H9 (cell line): Measurements from ENCODE around the gene TMEM163. TPM values are rescaled to one million over a fixed set of nuclear protein-coding genes. Genes with fewer than 3 reads are reported as not detected.

Experiments
- DNase-seq: peaks from one replicate; pipeline ENCODE4 v3.0.0-alpha.2; 2017
- H2AFZ ChIP-seq: one replicate; pipeline ENCODE4 v1.6.1; 2013; ENCODE audit warnings: mild to moderate bottlenecking, low read length, control low read depth, moderate library complexity
- H2AK5ac ChIP-seq: 2 replicates; pipeline ENCODE4 v1.6.1; 2013; ENCODE audit warnings: low read length, control low read depth, mixed read lengths; ENCODE audit not compliant: insufficient read length
- H2BK120ac ChIP-seq: one replicate; pipeline ENCODE4 v1.6.1; 2013; ENCODE audit warnings: low read depth, mild to moderate bottlenecking, low read length, control low read depth, inconsistent platforms; ENCODE audit not compliant: poor library complexity, severe bottlenecking
- H2BK12ac ChIP-seq: 2 replicates; pipeline ENCODE4 v1.6.1; 2013; ENCODE audit warnings: low read length, control low read depth, mixed read lengths, low read depth; ENCODE audit not compliant: insufficient read length
- H2BK15ac ChIP-seq: 2 replicates; pipeline ENCODE4 v1.6.1; 2013; ENCODE audit warnings: low read depth, low read length, control low read depth
- H2BK20ac ChIP-seq: one replicate; pipeline ENCODE4 v1.6.1; 2013; ENCODE audit warnings: low read depth, mild to moderate bottlenecking, low read length, control low read depth, inconsistent platforms; ENCODE audit not compliant: poor library complexity, severe bottlenecking
- H2BK5ac ChIP-seq: 2 replicates; pipeline ENCODE4 v1.6.1; 2013; ENCODE audit warnings: low read length, control low read depth, mixed read lengths; ENCODE audit not compliant: insufficient read length
- H3K14ac ChIP-seq: 2 replicates; pipeline ENCODE4 v1.6.1; 2013; ENCODE audit warnings: low read length, control low read depth; ENCODE audit not compliant: insufficient read depth
- H3K18ac ChIP-seq: 2 replicates; pipeline ENCODE4 v1.6.1; 2013; ENCODE audit warnings: low read depth, mild to moderate bottlenecking, mixed read lengths, low read length, control low read depth; ENCODE audit not compliant: insufficient read length
- H3K23ac ChIP-seq: 2 replicates; pipeline ENCODE4 v1.6.1; 2013; ENCODE audit warnings: low read length, control low read depth, mixed read lengths, low read depth; ENCODE audit not compliant: insufficient read length
- H3K23me2 ChIP-seq: 2 replicates; pipeline ENCODE4 v1.6.1; 2013; ENCODE audit warnings: low read depth, mild to moderate bottlenecking, mixed read lengths, low read length, control low read depth; ENCODE audit not compliant: insufficient read length, poor library complexity, severe bottlenecking
- H3K27ac ChIP-seq: 2 replicates; pipeline ENCODE4 v1.5.1; 2013; ENCODE audit warnings: low read length, control low read depth, mixed read lengths, low read depth; ENCODE audit not compliant: insufficient read length
- H3K27me3 ChIP-seq: 2 replicates; pipeline ENCODE4 v1.6.1; 2013; ENCODE audit warnings: low read length, control low read depth, inconsistent platforms; ENCODE audit not compliant: insufficient read depth
- H3K4ac ChIP-seq: 2 replicates; pipeline ENCODE4 v1.6.1; 2013; ENCODE audit warnings: low read depth, mild to moderate bottlenecking, control low read depth, inconsistent platforms, low read length, moderate library complexity
- H3K4me1 ChIP-seq: 2 replicates; pipeline ENCODE4 v1.6.1; 2013; ENCODE audit warnings: low read length, control low read depth, inconsistent platforms; ENCODE audit not compliant: insufficient read depth
- H3K4me2 ChIP-seq: 2 replicates; pipeline ENCODE4 v1.6.1; 2013; ENCODE audit warnings: low read length, control low read depth, mixed read lengths; ENCODE audit not compliant: insufficient read length, insufficient read depth
- H3K56ac ChIP-seq: 2 replicates; pipeline ENCODE4 v1.6.1; 2013; ENCODE audit warnings: low read depth, mild to moderate bottlenecking, mixed read lengths, low read length, control low read depth; ENCODE audit not compliant: insufficient read length
- H3K79me1 ChIP-seq: 2 replicates; pipeline ENCODE4 v1.6.1; 2013; ENCODE audit warnings: low read depth, mild to moderate bottlenecking, moderate library complexity, low read length, control low read depth, inconsistent platforms; ENCODE audit not compliant: insufficient read depth, poor library complexity, severe bottlenecking
- H3K79me2 ChIP-seq: 2 replicates; pipeline ENCODE4 v1.6.1; 2013; ENCODE audit warnings: low read length, control low read depth, inconsistent platforms; ENCODE audit not compliant: insufficient read depth
- H3K9ac ChIP-seq: 2 replicates; pipeline ENCODE4 v1.6.1; 2013; ENCODE audit warnings: low read length, control low read depth, mixed read lengths; ENCODE audit not compliant: insufficient read length; ENCODE audit errors: extremely low read depth
- H3K9me3 ChIP-seq: one replicate; pipeline ENCODE4 v1.6.1; 2013; ENCODE audit warnings: low read depth, low read length, inconsistent platforms; ENCODE audit not compliant: control insufficient read depth
- H3T11ph ChIP-seq: one replicate; pipeline ENCODE4 v1.6.1; 2013; ENCODE audit warnings: mild to moderate bottlenecking, low read length, control low read depth, inconsistent platforms
- H4K20me1 ChIP-seq: one replicate; pipeline ENCODE4 v1.6.1; 2013; ENCODE audit not compliant: control insufficient read depth, insufficient read length, insufficient read depth
- H4K5ac ChIP-seq: 2 replicates; pipeline ENCODE4 v1.6.1; 2013; ENCODE audit warnings: low read depth, mild to moderate bottlenecking, mixed read lengths, low read length, control low read depth; ENCODE audit not compliant: insufficient read length
- H4K8ac ChIP-seq: replicated peaks from 2 replicates; pipeline ENCODE4 v1.6.1; 2013; ENCODE audit warnings: low read length, control low read depth, mixed read lengths, low read depth; ENCODE audit not compliant: insufficient read length
- H4K91ac ChIP-seq: 2 replicates; pipeline ENCODE4 v1.6.1; 2013; ENCODE audit warnings: low read depth, mild to moderate bottlenecking, moderate library complexity, mixed read lengths, low read length, control low read depth; ENCODE audit not compliant: insufficient read length
- H3K27ac Mint-ChIP-seq, 3 experiments: 2 replicates in 2 of 3; 3 replicates in 1 of 3; pipeline ENCODE4 v1.8.0; 2020 to 2021; ENCODE audit warnings: mixed read lengths in 3 of 3, mild to moderate bottlenecking in 1 of 3, moderate library complexity in 1 of 3
- H3K27me3 Mint-ChIP-seq: 2 replicates; pipeline ENCODE4 v1.8.0; 2021; ENCODE audit warnings: low read depth, mild to moderate bottlenecking, moderate library complexity, mixed read lengths
- H3K36me3 Mint-ChIP-seq, 3 experiments: 2 replicates in 2 of 3; 3 replicates in 1 of 3; pipeline ENCODE4 v1.8.0; 2020 to 2021; ENCODE audit warnings: low read depth in 3 of 3, mixed read lengths in 3 of 3; ENCODE audit not compliant: insufficient read depth in 1 of 3
- H3K4me1 Mint-ChIP-seq, 2 experiments: 2 replicates each; pipeline ENCODE4 v1.8.0; 2020; ENCODE audit warnings: mixed read lengths in 2 of 2
- H3K4me3 Mint-ChIP-seq, 2 experiments: 2 replicates in 1 of 2; 3 replicates in 1 of 2; pipeline ENCODE4 v1.8.0; 2020 to 2021; ENCODE audit warnings: mild to moderate bottlenecking in 2 of 2, mixed read lengths in 2 of 2, moderate library complexity in 1 of 2
- H3K9me3 Mint-ChIP-seq, 2 experiments: 2 replicates in 1 of 2; 3 replicates in 1 of 2; pipeline ENCODE4 v1.8.0; 2020; ENCODE audit warnings: mild to moderate bottlenecking in 2 of 2, mixed read lengths in 2 of 2, moderate library complexity in 1 of 2
- WGBS: extraction: QIAGEN DNeasy Blood & Tissue Kit; methylation state at CpG from one replicate; pipeline ENCODE4 v1.1.7; 2013; ENCODE audit warnings: missing lambda C conversion rate, low lambda C conversion rate, mixed read lengths; ENCODE audit not compliant: insufficient read length; ENCODE audit errors: extremely low coverage; 5-methylcytosine and 5-hydroxymethylcytosine counted together
- total RNA-seq: library from RNA; stranded (reverse); gene quantifications from 2 replicates; pipeline ENCODE4 v1.2.1, GENCODE V29; 2021
- TF ChIP-seq, protein P1 (sequence below): fragments of 200-600 bp; sonication (generic); conservative IDR thresholded peaks from 3 replicates; pipeline ENCODE4 v1.8.0; 2021; ENCODE audit warnings: antibody characterized with exemption, mild to moderate bottlenecking

The TMEM163 gene
- total RNA-seq, 1 experiment from 2014 or later: 0.39 TPM

DNA sequence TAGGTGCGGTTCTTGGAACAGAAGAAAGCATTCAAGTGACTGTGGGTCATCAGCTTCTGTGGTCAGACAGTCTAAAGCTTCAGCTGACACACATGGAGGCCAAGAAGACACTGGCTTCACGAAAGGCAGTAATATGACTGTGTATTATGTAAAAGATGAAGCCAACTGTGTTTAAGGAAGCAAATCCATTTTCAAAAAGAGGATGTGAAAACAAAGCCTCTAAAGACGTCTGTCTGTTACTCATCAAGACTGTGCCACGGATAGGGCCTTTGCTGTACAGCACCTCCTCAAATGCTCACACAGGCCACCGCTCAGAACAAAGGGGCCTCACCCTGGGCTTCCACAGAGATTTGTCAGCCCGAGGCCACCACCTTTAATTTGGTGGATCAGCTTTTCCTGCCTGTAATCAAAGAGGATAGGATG is 21.1 kb upstream of the TMEM163 start:
- Histone ChIP-seq H3K27ac (no peak overlapping the region), H4K20me1 (no peaks in the 10 kb centered on the region), H4K91ac (no peak overlapping the region), H3K4ac (no peak overlapping the region), H2AK5ac (no peak overlapping the region), H2BK12ac (no peak overlapping the region), H3K14ac (no peak overlapping the region), H3K79me2 (no peaks in the 10 kb centered on the region), H3K23ac (no peak overlapping the region), H2BK15ac (no peak overlapping the region), H3K23me2 (no peaks in the 10 kb centered on the region), H3K18ac (no peak overlapping the region), H3K56ac (no peak overlapping the region), H2AFZ (no peak overlapping the region), H3K4me1 (no peaks in the 10 kb centered on the region), H3K9ac (no peak overlapping the region), H4K8ac (no peak overlapping the region), H3K4me2 (no peak overlapping the region), H3K27me3 (no peaks in the 10 kb centered on the region), H3K9me3 (no peaks in the 10 kb centered on the region), H4K5ac (no peak overlapping the region), H2BK120ac (no peak overlapping the region), H2BK20ac (no peak overlapping the region), H3T11ph (no peak overlapping the region), H3K79me1 (no peaks in the 10 kb centered on the region), H2BK5ac (no peak overlapping the region)
- Mint-ChIP-seq H3K9me3 (no peaks in the 10 kb centered on the region), H3K4me1 (peaks cover 3 to 6% of the 10 kb centered on the region in 2 experiments; a peak in 3 of 4 replicates), H3K4me3 (no peak overlapping the region), H3K27me3 (peaks cover 2% of the 10 kb centered on the region; the same call in 1 of the 2 replicates), H3K36me3 (no peaks in the 10 kb centered on the region), H3K27ac (no peak overlapping the region)
- TF ChIP-seq, protein P1, sequence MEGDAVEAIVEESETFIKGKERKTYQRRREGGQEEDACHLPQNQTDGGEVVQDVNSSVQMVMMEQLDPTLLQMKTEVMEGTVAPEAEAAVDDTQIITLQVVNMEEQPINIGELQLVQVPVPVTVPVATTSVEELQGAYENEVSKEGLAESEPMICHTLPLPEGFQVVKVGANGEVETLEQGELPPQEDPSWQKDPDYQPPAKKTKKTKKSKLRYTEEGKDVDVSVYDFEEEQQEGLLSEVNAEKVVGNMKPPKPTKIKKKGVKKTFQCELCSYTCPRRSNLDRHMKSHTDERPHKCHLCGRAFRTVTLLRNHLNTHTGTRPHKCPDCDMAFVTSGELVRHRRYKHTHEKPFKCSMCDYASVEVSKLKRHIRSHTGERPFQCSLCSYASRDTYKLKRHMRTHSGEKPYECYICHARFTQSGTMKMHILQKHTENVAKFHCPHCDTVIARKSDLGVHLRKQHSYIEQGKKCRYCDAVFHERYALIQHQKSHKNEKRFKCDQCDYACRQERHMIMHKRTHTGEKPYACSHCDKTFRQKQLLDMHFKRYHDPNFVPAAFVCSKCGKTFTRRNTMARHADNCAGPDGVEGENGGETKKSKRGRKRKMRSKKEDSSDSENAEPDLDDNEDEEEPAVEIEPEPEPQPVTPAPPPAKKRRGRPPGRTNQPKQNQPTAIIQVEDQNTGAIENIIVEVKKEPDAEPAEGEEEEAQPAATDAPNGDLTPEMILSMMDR: no peak
- WGBS: no CpG with 5 or more reads among the region's 6 CpGs
- no peak for DNase-seq
